SU-DHL-6 (cell line): ENCODE results near the gene MYL12B.

ENCODE experiments used
- CTCF ChIP-seq: fragments of 200-600 bp; sonication (generic); IDR thresholded peaks from one replicate; pipeline ENCODE4 v1.5.1; 2017; ENCODE audit warnings: antibody characterized with exemption, mild to moderate bottlenecking, low read length, moderate library complexity; ENCODE audit not compliant: insufficient read depth, poor library complexity, severe bottlenecking
- EZH2phosphoT487 ChIP-seq: fragments of 200-600 bp; sonication (generic), shearing (Covaris generic); conservative IDR thresholded peaks from 2 replicates; pipeline ENCODE4 v1.6.1; 2018; ENCODE audit warnings: mild to moderate bottlenecking, antibody characterized with exemption, low read length, moderate library complexity, mixed read lengths

GRCh38 chr18:3223356-3223755 lies 38.6 kb upstream of the MYL12B start:
- TF ChIP-seq CTCF (no peak), EZH2phosphoT487 (no peak)
